GM21423 (cell line): ENCODE results near the gene HECA.
"Not testable (repeated sequence)": the region's sequence is repeated elsewhere in the genome, so short reads cannot be mapped to it uniquely, and the experiment has no call there.

Source experiments
- ATAC-seq: cut with Tn5 transposase; IDR thresholded peaks from one replicate; pipeline ENCODE4 v1.9.1; 2021; ENCODE audit warnings: mild to moderate bottlenecking, moderate library complexity; ENCODE audit not compliant: unreplicated experiment

Gene HECA

GRCh38 chr6:139135578-139136545 is 982 bp downstream of the HECA start:
- ATAC-seq, result peak; percentile 35

GRCh38 chr6:139137706-139138105 is 2.8 kb downstream of the HECA start:
- no peak for ATAC-seq

- ATAC-seq, result not testable (repeated sequence)
These were observed 6.0 kb downstream of the HECA start for GRCh38 chr6:139140854-139141253.

- ATAC-seq, result no peak
These were observed 7.4 kb downstream of the HECA start for GRCh38 chr6:139142262-139142661.

GRCh38 chr6:139143111-139143510 is 8.2 kb downstream of the HECA start:
- no peak for ATAC-seq

- no peak for ATAC-seq
These were observed 9.7 kb downstream of the HECA start for GRCh38 chr6:139144490-139145085.

- no peak for ATAC-seq
These were observed 10.8 kb downstream of the HECA start for GRCh38 chr6:139145661-139146060.

- no peak for ATAC-seq
These were observed 11.4 kb downstream of the HECA start for GRCh38 chr6:139146317-139146726.

GRCh38 chr6:139147628-139148027 is 12.7 kb downstream of the HECA start:
- ATAC-seq, result no peak

- ATAC-seq, result no peak
These were observed 13.8 kb downstream of the HECA start for GRCh38 chr6:139148557-139149235.

GRCh38 chr6:139149383-139149782 is 14.5 kb downstream of the HECA start:
- ATAC-seq, result no peak

- ATAC-seq, result no peak
These were observed 16.0 kb downstream of the HECA start for GRCh38 chr6:139150920-139151319.

- ATAC-seq, result no peak
These were observed 16.7 kb downstream of the HECA start for GRCh38 chr6:139151425-139152087.

GRCh38 chr6:139152088-139152891 is 17.4 kb downstream of the HECA start:
- no peak for ATAC-seq

GRCh38 chr6:139152892-139153271 is 18.0 kb downstream of the HECA start:
- ATAC-seq, result no peak

GRCh38 chr6:139153855-139154254 is 19.0 kb downstream of the HECA start:
- ATAC-seq, result no peak

- no peak for ATAC-seq
These were observed 20.1 kb downstream of the HECA start for GRCh38 chr6:139154881-139155547.

GRCh38 chr6:139156102-139156501 is 21.2 kb downstream of the HECA start:
- no peak for ATAC-seq

- ATAC-seq, result no peak
These were observed 21.7 kb downstream of the HECA start for GRCh38 chr6:139156551-139156950.

GRCh38 chr6:139157086-139157485 is 22.2 kb downstream of the HECA start:
- ATAC-seq, result not testable (repeated sequence)
